Calu3 (cell line): ENCODE data around the gene NEAT1. TPM values are rescaled to one million over a fixed set of nuclear protein-coding genes. Genes with fewer than 3 reads are reported as not detected.

Experiments used
- BruUV-seq: library from RNA; stranded (reverse); fragments of 400-500 nt; replicated peaks from 2 replicates; lab custom pipeline; 2021; lab: Mats Ljungman, UMichigan
- CTCF ChIA-PET: fragments of 300-600 bp; sonication (Branson Sonifier 250); formaldehyde crosslinking; loops from one replicate; lab custom pipeline; 2022; ENCODE audit warnings: antibody characterized with exemption; lab: Charles Lee
- DNase-seq: peaks from one replicate; pipeline ENCODE4 v3.0.0; 2022
- H3K27ac Mint-ChIP-seq: one replicate; pipeline ENCODE4 v1.8.0; 2022; ENCODE audit warnings: mixed read lengths; ENCODE audit not compliant: unreplicated experiment
- H3K27me3 Mint-ChIP-seq: one replicate; pipeline ENCODE4 v1.8.0; 2022; ENCODE audit warnings: mixed read lengths; ENCODE audit not compliant: unreplicated experiment
- H3K36me3 Mint-ChIP-seq: one replicate; pipeline ENCODE4 v1.8.0; 2022; ENCODE audit warnings: mild to moderate bottlenecking, moderate library complexity, mixed read lengths; ENCODE audit not compliant: insufficient read depth, unreplicated experiment
- H3K4me1 Mint-ChIP-seq: one replicate; pipeline ENCODE4 v1.8.0; 2022; ENCODE audit warnings: mild to moderate bottlenecking, low read depth, mixed read lengths; ENCODE audit not compliant: unreplicated experiment
- H3K4me3 Mint-ChIP-seq: one replicate; pipeline ENCODE4 v1.8.0; 2022; ENCODE audit warnings: mild to moderate bottlenecking, low read depth, moderate library complexity, mixed read lengths; ENCODE audit not compliant: unreplicated experiment
- H3K9me3 Mint-ChIP-seq: one replicate; pipeline ENCODE4 v1.8.0; 2022; ENCODE audit warnings: low read depth, mixed read lengths; ENCODE audit not compliant: unreplicated experiment
- CTCF ChIP-seq: fragments of 200-600 bp; IDR thresholded peaks from one replicate; pipeline ENCODE4 v1.8.0; 2022; ENCODE audit warnings: antibody characterized with exemption; ENCODE audit not compliant: unreplicated experiment
- intact Hi-C: fragments of 100-400 bp; cut with micrococcal nuclease; formaldehyde crosslinking; loops from one replicate; pipeline ENCODE4 v1.10.0; 2022; ENCODE audit not compliant: unreplicated experiment
- total RNA-seq: library from RNA; stranded (reverse); gene quantifications from 2 replicates; pipeline ENCODE4 v1.2.3, GENCODE V29; 2022

NEAT1 gene
- total RNA-seq, 1 experiment from 2014 or later = 605 TPM

DNA sequence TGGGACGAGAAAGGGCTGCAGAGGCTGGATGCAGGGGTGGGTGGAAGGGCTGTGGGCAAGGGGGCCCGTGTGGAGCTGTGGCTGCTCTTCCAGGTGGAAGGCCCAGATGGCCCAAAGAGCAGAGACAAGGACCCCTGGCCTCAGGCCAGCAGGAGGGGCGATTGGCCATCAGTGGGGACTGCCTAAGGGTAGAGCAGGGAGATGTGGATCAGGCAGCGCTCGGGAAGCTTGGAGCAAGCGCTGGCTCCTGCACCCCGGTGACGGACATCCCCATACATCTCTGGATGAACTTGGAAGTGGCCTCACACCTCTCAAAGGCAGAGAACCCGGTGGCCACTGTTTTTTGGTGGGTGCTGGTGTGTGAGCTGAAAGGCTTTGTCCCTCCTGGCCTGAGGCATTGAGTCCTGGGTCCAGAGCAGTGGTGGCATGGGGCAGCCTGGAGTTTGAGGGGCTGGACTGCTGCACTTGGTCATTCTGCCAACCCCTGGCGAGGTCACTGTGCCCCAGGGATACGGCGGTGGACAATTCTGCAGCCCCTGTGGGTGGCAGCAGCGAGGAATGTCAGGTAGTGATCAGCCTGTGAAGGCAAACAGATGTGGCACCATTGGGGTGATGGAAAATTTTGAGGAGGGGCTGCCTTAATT lies 30.3 kb upstream of the NEAT1 start:
- no peak overlapping the region for H3K4me3 Mint-ChIP-seq
- no peak for TF ChIP-seq CTCF

GRCh38 chr11:65392899-65393298 lies 29.7 kb upstream of the NEAT1 start:
- intact Hi-C loops = no loop called here
- H3K27ac Mint-ChIP-seq = no peak overlapping the region
- BruUV-seq = no TSS peak

More for the DNA sequence above, 30.3 kb upstream of the NEAT1 start:
- Mint-ChIP-seq H3K27ac (no peak overlapping the region), H3K36me3 (peaks cover 45% of the 10 kb centered on the region), H3K4me1 (peaks cover 31% of the 10 kb centered on the region), H3K9me3 (no peaks in the 10 kb centered on the region), H3K27me3 (no peaks in the 10 kb centered on the region)
- BruUV-seq = no TSS peak
- no peak for DNase-seq
- intact Hi-C loops = no loop called here
- CTCF ChIA-PET = no interaction called here

GRCh38 chr11:65393513-65394079 lies 29.0 kb upstream of the NEAT1 start:
- Mint-ChIP-seq H3K4me3 (no peak overlapping the region), H3K9me3 (no peaks in the 10 kb centered on the region), H3K27me3 (no peaks in the 10 kb centered on the region), H3K36me3 (peaks cover 49% of the 10 kb centered on the region), H3K27ac (no peak overlapping the region), H3K4me1 (peaks cover 18% of the 10 kb centered on the region)
- intact Hi-C loops = no loop called here
- DNase-seq = no peak
- CTCF ChIA-PET = no interaction called here
- BruUV-seq = no TSS peak
- TF ChIP-seq CTCF = no peak

More at GRCh38 chr11:65392899-65393298, 29.7 kb upstream of the NEAT1 start:
- Mint-ChIP-seq H3K36me3 (peaks cover 47% of the 10 kb centered on the region), H3K27me3 (no peaks in the 10 kb centered on the region), H3K4me1 (peaks cover 25% of the 10 kb centered on the region), H3K9me3 (no peaks in the 10 kb centered on the region), H3K4me3 (no peak overlapping the region)
- CTCF ChIA-PET = no interaction called here
- DNase-seq = no peak
- no peak for TF ChIP-seq CTCF

- BruUV-seq = no TSS peak
- no peak for DNase-seq
- CTCF ChIA-PET = no interaction called here
- no peaks in the 10 kb centered on the region for H3K9me3 Mint-ChIP-seq
- H3K27ac Mint-ChIP-seq = no peak overlapping the region
- no peak overlapping the region for H3K4me3 Mint-ChIP-seq
- peaks cover 54% of the 10 kb centered on the region for H3K36me3 Mint-ChIP-seq
- no peak for TF ChIP-seq CTCF
- intact Hi-C loops = no loop called here
- peaks cover 13% of the 10 kb centered on the region for H3K4me1 Mint-ChIP-seq
- H3K27me3 Mint-ChIP-seq = no peaks in the 10 kb centered on the region
Observed at GRCh38 chr11:65394125-65394536, 28.5 kb upstream of the NEAT1 start.
